ENCODE results near the gene GPR156.

GRCh38 chr3:120153294-120153693, 131.7 kb downstream of the GPR156 start:
- TF ChIP-seq RAD21 (IDR thresholded peaks at IDR 0.05; ENCODE audit: low read depth), result no peak
- TF ChIP-seq EP300 (IDR thresholded peaks at IDR 0.05; ENCODE audit: borderline replicate concordance), result no peak
- TF ChIP-seq TAF1 (IDR thresholded peaks at IDR 0.05; ENCODE audit: low read depth), result no peak
- TF ChIP-seq REST (IDR thresholded peaks at IDR 0.05; ENCODE audit: low read depth), result no peak
- no peak for TF ChIP-seq YY1 (IDR thresholded peaks at IDR 0.05; ENCODE audit: low read depth)
- TF ChIP-seq, protein P1, sequence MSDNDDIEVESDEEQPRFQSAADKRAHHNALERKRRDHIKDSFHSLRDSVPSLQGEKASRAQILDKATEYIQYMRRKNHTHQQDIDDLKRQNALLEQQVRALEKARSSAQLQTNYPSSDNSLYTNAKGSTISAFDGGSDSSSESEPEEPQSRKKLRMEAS (IDR thresholded peaks at IDR 0.05), result no peak
- TF ChIP-seq CEBPB (IDR thresholded peaks at IDR 0.05), result no peak
- no peak for TF ChIP-seq ZBTB7A (IDR thresholded peaks at IDR 0.05; ENCODE audit: low read depth)
- TF ChIP-seq FOXM1 (IDR thresholded peaks at IDR 0.05; ENCODE audit: borderline replicate concordance, low read depth), result no peak
- TF ChIP-seq EGR1 (IDR thresholded peaks at IDR 0.05), result no peak
